OCI-LY3 (cell line): Measurements from ENCODE around the gene ZNF697.

Source experiments
- H2AFZ ChIP-seq: fragments of 200-600, 300-600 bp; shearing (Covaris generic); 2 replicates; pipeline ENCODE4 v1.6.0; 2014; ENCODE audit warnings: antibody characterized with exemption, low read depth, low read length
- H3K27ac ChIP-seq: fragments of 200-600, 300-600 bp; sonication (generic); 2 replicates; pipeline ENCODE4 v1.5.1; 2014; ENCODE audit warnings: mild to moderate bottlenecking, low read length, moderate library complexity, mixed read lengths
- H3K27me3 ChIP-seq: fragments of 200-600, 300-600 bp; sonication (generic); 2 replicates; pipeline ENCODE4 v1.6.1; 2014; ENCODE audit warnings: low read depth, low read length, mixed read lengths
- H3K36me3 ChIP-seq: fragments of 200-600, 300-600 bp; sonication (generic); replicated peaks from 2 replicates; pipeline ENCODE3; 2014; ENCODE audit warnings: low read depth, low read length, mixed read lengths
- H3K4me1 ChIP-seq: fragments of 300-600, 200-600 bp; sonication (generic); 2 replicates; pipeline ENCODE4 v1.6.1; 2014; ENCODE audit warnings: low read length, mixed read lengths
- H3K4me2 ChIP-seq: fragments of 200-600, 300-600 bp; sonication (generic); 2 replicates; pipeline ENCODE4 v1.6.1; 2014; ENCODE audit warnings: low read length, mixed read lengths
- H3K4me3 ChIP-seq: fragments of 300-600, 200-600 bp; sonication (generic); 2 replicates; pipeline ENCODE4 v1.5.1; 2014; ENCODE audit warnings: antibody characterized with exemption, mild to moderate bottlenecking, low read length, moderate library complexity
- H3K79me2 ChIP-seq: fragments of 300-600, 200-600 bp; shearing (Covaris generic); 2 replicates; pipeline ENCODE4 v1.6.1; 2014; ENCODE audit warnings: mild to moderate bottlenecking, low read length, mixed read lengths
- H3K9ac ChIP-seq: fragments of 300-600, 200-600 bp; shearing (Covaris generic); 2 replicates; pipeline ENCODE4 v1.6.0; 2014; ENCODE audit warnings: mild to moderate bottlenecking, low read length, moderate library complexity
- H3K9me3 ChIP-seq: fragments of 200-600, 300-600 bp; shearing (Covaris generic); 2 replicates; pipeline ENCODE4 v1.6.1; 2014; ENCODE audit warnings: low read length, mixed read lengths; ENCODE audit not compliant: insufficient read depth
- H4K20me1 ChIP-seq: fragments of 200-600, 300-600 bp; sonication (generic); 2 replicates; pipeline ENCODE4 v1.6.1; 2016; ENCODE audit warnings: low read length, mixed read lengths; ENCODE audit not compliant: insufficient read depth
- EZH2phosphoT487 ChIP-seq: fragments of 200-600 bp; shearing (Covaris generic); IDR thresholded peaks from 2 replicates; pipeline ENCODE4 v1.6.1; 2018; ENCODE audit warnings: antibody characterized with exemption, mixed run types, low read depth
- TF ChIP-seq, protein P1 (sequence below): fragments of 200-600, 300-600 bp; sonication (generic); IDR thresholded peaks from 2 replicates; pipeline ENCODE4 v1.5.1; 2014; ENCODE audit warnings: antibody characterized with exemption, low read length, low read depth

Gene ZNF697

DNA sequence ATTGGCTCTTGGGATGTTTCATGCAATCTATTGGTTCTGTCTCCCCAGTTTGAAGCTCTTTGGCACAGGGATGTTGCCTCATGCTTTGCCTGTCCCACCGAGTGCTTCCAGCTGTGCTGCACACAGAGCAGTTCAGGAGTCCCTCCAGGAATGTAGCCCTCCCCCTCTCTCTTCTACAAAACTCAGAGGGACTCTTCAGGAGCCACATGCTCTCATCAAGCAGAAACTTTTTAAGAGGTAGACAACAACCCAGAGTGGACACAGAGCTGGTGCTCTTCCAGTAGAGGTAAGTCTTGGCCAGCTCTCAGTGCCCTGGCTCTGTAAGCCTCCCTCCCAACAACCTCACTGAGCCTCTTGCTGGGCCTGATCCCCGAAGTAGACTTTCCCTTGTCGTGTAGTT is 11.6 kb upstream of the ZNF697 start:
- Histone ChIP-seq H4K20me1 (no peaks in the 10 kb centered on the region), H3K27ac (no peak overlapping the region), H3K9me3 (no peaks in the 10 kb centered on the region), H3K4me1 (peaks cover 33% of the 10 kb centered on the region), H2AFZ (no peak overlapping the region), H3K9ac (no peak overlapping the region), H3K4me3 (no peak overlapping the region), H3K79me2 (no peaks in the 10 kb centered on the region), H3K36me3 (no peaks in the 10 kb centered on the region), H3K4me2 (no peak overlapping the region), H3K27me3 (peaks cover 87% of the 10 kb centered on the region)
- TF ChIP-seq, protein P1, sequence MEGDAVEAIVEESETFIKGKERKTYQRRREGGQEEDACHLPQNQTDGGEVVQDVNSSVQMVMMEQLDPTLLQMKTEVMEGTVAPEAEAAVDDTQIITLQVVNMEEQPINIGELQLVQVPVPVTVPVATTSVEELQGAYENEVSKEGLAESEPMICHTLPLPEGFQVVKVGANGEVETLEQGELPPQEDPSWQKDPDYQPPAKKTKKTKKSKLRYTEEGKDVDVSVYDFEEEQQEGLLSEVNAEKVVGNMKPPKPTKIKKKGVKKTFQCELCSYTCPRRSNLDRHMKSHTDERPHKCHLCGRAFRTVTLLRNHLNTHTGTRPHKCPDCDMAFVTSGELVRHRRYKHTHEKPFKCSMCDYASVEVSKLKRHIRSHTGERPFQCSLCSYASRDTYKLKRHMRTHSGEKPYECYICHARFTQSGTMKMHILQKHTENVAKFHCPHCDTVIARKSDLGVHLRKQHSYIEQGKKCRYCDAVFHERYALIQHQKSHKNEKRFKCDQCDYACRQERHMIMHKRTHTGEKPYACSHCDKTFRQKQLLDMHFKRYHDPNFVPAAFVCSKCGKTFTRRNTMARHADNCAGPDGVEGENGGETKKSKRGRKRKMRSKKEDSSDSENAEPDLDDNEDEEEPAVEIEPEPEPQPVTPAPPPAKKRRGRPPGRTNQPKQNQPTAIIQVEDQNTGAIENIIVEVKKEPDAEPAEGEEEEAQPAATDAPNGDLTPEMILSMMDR: no peak
- no peak for TF ChIP-seq EZH2phosphoT487

DNA sequence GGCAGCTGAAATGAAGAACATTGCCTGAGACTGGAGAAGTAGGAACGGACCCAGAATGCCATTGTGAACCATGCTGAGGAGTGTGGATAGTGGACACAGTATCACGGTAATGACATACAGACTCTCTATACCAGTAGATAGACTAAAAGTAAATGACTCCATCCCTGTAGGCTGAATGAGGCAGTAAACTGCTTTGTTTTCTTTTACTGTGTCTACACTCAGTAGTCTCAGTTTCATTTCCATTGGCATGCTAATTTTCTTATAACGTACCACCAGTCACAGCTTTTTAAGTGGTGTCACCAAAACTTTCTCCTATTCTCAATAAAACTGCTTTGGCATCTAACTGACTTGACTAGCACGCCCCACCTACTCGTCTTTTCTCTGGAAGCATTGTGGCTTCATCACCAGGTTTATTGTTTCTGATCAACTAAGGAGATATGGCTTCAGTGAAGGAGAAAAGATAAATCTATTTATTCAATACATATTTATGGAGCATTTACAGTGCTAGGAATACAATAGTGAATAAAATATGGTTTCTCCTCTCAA is 8.4 kb upstream of the ZNF697 start:
- peaks cover 95% of the 10 kb centered on the region for H3K27me3 ChIP-seq
- H3K4me1 ChIP-seq: peaks cover 16% of the 10 kb centered on the region
- TF ChIP-seq, protein P1: no peak
- no peak for TF ChIP-seq EZH2phosphoT487
- no peaks in the 10 kb centered on the region for H3K36me3 ChIP-seq
- no peak overlapping the region for H3K4me2 ChIP-seq
- no peak overlapping the region for H3K27ac ChIP-seq
- no peak overlapping the region for H3K9ac ChIP-seq
- no peaks in the 10 kb centered on the region for H3K79me2 ChIP-seq
- H3K9me3 ChIP-seq: no peaks in the 10 kb centered on the region
- no peaks in the 10 kb centered on the region for H4K20me1 ChIP-seq
- H3K4me3 ChIP-seq: no peak overlapping the region
- H2AFZ ChIP-seq: no peak overlapping the region

DNA sequence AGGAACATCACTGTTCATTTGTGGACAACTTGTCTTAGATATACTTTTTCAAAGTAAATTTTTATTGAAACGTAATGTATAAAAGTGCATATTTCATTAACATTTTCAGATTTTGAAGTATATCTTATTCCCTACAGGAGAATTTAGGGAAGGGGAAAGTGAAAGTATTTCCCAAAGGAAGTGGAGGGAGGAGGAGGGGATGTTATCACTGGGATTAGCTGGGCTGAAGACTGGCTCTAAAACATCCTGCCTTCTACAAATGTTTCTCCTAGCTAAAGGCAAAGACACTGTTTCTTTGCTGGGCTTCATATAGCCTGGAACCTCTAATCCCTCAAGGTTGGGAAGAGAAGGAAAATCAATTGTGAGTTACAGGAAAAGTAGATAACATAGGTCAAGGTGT is 7.1 kb upstream of the ZNF697 start:
- H3K9me3 ChIP-seq: no peaks in the 10 kb centered on the region
- no peak overlapping the region for H3K4me2 ChIP-seq
- H2AFZ ChIP-seq: no peak overlapping the region
- no peaks in the 10 kb centered on the region for H3K36me3 ChIP-seq
- peaks cover 3% of the 10 kb centered on the region for H3K4me1 ChIP-seq
- no peaks in the 10 kb centered on the region for H4K20me1 ChIP-seq
- no peak overlapping the region for H3K27ac ChIP-seq
- TF ChIP-seq EZH2phosphoT487: no peak
- TF ChIP-seq, protein P1: no peak
- no peaks in the 10 kb centered on the region for H3K79me2 ChIP-seq
- no peak overlapping the region for H3K4me3 ChIP-seq
- H3K27me3 ChIP-seq: peaks cover 95% of the 10 kb centered on the region
- H3K9ac ChIP-seq: no peak overlapping the region

DNA sequence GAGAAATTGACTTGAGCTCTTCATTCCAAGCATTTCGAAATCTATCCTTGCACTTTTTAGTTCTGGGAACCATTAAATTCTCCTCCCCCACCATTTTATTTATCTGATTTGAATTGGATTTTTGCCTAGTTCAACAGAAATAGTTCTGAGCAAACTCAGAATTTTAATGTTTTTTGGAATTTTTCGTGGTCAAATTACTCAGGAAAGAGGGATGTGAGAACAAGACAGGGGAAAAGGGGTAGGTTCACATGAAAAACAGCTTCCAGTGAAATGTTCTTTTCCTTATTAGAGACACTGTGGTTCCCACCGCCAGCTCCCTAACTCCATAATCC is 5.7 kb upstream of the ZNF697 start:
- Histone ChIP-seq H3K9ac (no peak overlapping the region), H3K4me3 (no peak overlapping the region), H3K27me3 (peaks cover 90% of the 10 kb centered on the region)

More for the DNA sequence above, 5.7 kb upstream of the ZNF697 start:
- Histone ChIP-seq H3K27ac (no peak overlapping the region), H3K36me3 (no peaks in the 10 kb centered on the region), H3K79me2 (no peaks in the 10 kb centered on the region), H3K9me3 (no peaks in the 10 kb centered on the region), H2AFZ (no peak overlapping the region), H3K4me2 (no peak overlapping the region), H3K4me1 (no peaks in the 10 kb centered on the region), H4K20me1 (no peaks in the 10 kb centered on the region)
- no peak for TF ChIP-seq EZH2phosphoT487
- TF ChIP-seq, protein P1: no peak
